LoVo (cell line): ENCODE measurements around the gene ZGRF1.
"Not testable (repeated sequence)": the region's sequence is repeated elsewhere in the genome, so short reads cannot be mapped to it uniquely, and the experiment has no call there.

Source experiments
- DNase-seq: peaks from one replicate; pipeline ENCODE4 v3.0.0-alpha.2; 2016; ENCODE audit warnings: low spot score

Gene ZGRF1

DNA sequence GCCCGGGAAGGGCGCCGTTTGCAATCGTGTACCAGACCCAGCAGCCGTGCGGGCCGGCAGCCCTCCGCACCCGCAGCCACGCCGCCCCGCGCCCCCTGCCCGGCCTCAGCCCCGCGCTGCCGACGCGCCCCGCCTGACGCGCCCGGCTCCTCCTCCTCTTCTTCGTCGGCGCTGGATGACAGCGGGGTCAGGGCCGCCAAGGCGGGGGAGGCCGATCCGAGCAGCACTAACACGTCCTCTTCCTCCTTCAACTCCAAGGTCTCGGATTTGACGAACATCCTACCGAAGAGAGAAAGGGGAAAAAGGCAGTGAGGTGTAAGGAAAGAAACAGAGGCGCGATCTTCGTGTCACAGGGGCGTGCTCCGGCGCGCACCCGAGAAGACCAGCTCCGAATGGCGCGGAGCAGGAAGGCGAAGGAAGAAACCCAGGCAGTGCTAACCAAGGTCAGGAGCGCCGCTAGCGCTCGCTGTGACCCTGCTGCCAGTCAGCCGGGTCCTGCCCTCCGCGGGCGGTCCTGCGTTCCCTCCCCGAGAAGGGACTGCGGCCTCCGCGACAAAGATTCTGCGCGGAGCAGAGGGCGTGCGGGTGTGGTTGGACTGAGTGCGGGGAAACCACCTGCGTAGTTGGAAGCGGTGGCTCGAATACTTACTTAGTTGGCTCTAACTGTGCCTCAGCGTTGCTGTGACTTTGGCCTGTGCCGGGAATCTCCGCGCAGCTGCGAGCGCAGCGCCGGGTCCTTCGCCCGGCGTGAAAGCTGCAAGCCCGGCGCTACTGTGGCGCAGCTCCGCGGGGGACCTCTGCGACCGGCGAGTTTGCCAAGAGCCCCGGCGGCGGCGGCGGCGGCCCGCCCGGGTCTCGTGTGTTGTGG lies 121.3 kb downstream of the ZGRF1 start:
- peak; percentile 34 for DNase-seq

DNA sequence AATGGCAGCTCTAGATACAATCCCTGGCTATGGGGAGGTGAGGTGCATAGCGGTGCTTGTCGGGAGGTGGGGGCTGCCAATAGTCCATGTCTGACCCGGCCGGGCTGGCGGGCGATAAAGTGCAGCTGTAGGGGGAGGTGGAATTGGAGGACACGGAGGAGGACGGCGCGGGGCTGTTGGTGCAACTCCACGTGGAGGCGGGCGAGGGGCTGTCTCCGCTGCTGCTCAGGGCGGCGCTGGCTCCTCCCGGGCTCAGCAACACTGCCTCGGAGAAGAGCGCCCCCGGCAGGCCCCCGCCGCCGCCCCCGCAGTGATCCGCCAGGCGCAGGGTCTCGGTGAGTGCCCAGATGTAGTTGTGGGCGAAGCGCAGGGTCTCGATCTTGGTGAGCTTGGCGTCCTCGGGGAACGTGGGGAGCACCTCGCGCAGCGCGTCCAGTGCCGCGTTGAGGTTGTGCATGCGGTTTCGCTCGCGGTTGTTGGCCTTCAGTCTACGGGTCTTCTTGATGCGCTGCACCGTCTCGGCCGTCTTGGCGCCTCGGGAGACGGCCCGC lies 122.0 kb downstream of the ZGRF1 start:
- DNase-seq, result no peak

DNA sequence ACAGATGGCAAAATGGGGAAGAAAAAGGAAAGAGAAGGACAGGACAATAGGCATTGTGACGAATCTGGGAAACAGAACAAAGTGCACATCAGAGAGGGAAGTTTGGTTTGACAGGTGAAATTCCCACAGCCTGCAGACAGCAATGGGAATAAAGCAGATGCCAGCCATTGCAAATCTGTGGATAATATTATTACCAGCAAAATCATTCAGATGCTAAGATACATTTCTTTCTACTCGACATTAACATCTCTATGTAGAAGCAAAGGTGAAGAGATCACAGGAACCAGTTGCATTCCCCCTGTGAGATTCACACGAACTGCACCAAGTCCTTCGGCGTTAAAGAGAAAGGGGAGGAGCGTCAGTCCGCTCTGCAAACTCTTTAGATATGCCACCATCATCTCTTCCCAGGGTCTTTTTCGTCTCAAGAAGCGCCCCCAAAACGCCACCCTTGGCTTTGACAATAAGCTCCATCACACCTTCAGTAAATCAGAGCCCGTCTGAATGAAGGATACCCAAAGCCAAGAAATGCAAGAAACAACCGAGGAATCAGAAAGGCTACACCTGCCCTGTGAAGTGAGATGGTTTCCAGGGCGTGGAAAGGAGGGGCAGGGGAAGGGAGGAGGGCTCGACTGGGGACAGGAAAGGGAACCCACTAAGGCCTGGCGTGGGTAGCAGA lies 122.6 kb downstream of the ZGRF1 start:
- DNase-seq, result no peak

DNA sequence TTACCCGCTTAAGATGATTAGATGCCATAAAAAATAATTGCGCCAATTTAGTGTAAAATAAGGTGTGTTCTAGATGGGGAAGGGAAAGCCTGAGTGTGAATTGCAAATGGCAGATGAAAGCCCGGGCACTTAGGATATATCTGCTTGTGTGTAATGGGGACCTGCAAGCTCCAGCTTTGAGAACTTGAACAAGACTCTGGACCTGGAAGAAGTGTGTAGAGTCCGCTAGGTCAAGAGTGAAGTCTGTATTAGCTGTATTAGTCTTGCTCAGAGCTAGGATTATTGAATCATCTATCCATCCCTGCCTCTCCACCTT lies 124.9 kb downstream of the ZGRF1 start:
- no peak for DNase-seq

DNA sequence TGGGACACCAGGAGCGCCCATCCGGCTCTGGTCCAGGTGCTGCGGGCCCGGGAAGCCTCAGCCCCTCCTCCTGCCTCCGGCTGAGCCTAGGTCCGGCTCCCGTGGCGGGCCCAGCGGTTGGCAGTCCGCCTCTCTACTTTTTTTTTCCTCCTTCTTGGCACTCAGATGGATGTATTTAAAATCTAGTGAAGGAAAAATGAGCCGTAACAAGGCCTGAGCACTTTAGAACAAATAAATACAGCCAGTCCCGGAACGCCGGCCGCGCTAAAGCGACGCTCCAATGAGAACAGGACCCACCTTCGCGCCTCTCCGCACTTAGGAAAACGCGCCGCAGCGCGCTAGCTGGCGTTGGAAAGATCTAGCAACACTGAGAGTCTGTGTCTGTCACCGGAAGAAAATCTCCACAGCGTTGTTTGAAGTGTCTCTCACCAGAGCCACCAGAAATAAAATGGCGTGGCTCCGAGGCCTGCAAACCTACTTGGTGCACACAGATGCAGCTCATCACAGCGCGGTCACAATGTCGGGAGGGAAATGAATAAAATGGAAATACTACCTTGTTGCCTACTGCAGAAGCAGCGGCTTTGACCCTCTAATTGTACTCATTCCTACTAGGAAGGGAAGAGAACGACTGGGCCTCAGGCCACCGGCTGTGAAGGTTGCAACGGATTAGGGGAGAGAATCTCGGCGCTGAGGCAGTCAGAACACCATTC lies 125.5 kb downstream of the ZGRF1 start:
- no peak for DNase-seq

DNA sequence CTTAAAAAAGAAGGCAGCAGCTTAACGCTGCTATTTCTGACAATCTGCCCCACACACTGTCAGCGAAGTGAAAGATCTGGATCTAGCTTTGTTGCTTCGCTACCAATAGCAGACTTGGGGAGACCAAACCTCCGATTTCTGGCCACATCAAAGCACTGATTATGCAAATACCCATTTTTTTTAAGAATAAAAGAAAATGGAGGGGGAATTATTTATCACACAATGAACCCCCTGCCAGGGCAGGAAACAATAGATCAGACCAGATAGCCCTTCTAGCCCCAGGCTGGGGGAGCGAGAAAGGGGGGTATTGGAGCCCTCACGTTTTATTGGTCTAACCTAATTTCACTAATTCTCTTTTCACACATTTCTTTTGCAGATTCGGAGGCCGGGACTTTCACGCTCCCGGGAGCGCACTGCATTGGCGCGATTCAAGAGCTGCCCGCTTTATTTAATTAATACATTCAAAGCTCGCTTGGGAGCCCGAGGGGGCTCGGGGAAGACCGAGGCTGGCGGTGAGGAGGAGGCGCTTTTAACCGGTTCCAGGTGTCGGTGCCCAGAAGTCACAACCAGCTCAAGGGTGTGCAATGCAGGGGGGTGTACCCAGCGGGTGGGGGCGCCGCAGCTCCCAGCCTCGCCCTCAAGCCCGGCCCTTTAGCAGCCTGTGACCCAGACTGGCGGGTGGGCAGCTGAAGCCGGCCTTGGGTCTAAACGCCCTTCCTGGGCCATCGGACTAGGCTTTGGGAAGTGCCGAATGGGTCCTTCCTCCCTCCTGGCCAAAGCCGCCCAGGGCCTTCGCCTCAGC lies 126.2 kb downstream of the ZGRF1 start:
- DNase-seq, result no peak

DNA sequence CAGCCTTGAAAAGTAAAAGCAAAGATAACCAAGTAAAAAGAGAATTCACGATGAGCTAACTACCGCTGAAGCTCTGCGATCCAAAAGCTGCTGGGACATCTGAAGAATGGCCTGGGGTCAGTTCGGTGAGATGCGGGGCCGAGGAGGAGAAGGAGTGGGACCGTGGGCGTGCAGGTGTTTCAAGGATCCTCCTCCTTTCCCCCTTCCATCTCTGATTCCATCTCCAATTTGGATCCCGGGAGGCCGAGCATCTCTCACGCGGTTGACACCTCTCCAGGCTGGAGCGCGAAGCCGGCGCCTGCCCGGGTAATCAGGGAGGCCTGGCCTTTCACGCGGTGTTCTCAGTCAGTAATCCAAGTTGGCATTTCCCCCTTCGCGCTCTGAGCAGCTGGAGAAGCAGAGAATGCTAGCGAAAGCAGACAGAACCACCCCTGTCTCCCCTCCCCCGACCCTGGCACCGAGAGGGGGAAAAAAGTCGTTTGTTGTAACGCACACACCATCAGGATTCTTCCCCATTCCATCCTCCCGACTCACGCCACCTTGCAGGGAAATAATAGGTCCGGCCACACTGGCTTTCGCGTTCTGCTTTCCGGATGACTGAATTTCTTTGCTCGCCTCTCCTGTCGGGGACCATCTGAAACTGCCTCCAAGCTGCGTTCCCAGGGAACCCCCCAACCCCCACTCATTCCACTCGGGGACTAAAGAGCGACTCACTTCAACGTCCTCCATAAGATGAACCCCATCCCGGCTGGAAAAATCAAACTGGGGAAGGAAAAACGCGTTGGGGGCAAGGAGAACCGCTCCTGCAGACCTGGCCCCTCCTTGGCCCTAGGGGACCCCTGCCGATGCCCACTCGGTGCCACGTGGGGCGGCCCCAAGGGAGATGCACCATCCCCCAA lies 127.2 kb downstream of the ZGRF1 start:
- no peak for DNase-seq

DNA sequence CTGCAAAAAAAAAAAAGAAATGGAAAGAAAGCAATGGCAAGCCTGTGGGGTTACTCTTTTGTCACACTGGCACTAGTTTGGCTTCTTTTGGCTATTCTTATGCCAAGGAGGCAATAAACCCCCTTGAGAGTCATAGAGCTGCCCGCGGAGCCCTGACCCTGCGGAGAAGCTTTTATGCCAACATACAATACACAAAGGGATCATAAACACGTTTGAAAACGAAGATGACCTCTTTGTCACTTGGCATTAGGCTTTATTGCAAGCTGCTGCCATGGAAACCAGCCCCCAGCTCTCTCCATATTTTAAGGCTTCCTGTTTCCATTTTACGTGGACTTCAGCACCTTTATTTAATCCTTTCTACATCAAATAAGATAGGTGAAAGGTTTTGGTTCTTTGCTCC lies 128.4 kb downstream of the ZGRF1 start:
- no peak for DNase-seq

DNA sequence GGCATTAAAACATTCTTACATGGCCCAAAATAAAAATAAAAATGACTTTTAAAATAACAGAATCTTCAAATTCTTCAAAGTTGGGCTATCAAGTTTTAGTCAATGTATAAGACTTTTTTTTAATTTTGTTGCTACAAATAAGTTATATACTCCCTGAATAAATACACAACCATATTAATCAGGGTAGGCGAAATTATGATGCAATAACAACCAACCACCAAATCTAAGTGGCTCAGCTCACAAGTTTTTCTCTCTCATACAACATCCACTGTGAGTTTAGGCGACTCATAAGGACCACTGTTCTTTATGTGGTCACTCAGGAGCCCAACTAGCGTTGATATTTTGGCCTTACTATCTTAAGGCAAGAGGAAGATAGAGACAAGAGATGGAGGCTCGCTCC lies 131.9 kb downstream of the ZGRF1 start:
- DNase-seq, result no peak

DNA sequence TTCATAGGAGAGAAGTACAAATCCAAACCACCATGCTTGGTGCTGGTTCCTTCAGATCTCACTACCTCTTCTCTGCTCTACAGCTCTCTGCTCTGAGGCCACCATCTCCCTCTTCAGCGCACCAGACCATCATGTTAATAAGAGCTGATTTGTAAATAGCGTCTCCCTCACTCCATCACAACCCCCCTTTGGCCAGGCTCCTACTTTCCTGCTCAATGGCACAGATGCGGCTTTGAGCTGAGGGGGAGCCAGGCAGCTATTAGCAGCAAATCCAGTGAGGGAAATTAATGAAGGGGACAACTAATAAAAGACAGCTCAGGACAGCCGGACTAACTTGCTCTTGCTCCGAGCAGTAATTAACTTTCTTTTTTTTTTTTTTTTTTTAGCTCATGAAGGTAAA lies 133.8 kb downstream of the ZGRF1 start:
- DNase-seq, result no peak

DNA sequence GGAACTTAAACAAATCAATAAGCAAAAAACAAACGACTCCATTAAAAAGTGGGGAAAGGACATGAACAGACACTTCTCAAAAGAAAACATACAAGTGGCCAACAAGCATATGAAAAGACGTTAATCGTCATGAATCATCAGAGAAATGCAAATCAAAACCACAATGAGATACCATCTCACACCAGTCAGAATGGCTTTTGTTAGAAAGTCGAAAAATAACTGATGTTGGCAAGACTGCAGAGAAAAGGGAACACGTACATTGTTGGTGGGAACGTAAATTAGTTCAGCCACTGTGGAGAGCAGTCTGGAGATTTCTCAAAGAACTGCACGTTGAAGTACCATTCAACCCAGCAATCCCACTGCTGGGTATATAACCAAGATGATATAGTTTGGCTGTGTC lies 144.4 kb downstream of the ZGRF1 start:
- no peak for DNase-seq

DNA sequence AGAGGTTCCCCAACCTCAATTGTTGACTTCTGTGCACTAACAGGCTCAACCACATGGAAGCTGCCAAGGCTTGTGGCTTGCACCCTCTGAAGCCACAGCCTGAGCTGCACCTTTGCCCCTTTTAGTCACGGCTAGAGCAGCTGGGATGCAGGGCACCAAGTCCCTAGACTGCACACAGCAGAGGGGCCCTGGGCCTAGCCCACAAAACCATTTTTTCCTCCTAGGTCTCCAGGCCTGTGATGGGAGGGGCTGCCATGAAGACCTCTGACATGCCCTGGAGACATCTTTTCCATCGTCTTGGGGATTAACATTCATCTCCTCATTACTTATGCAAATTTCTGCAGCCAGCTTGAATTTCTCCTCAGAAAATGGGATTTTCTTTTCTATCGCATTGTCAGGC lies 145.9 kb downstream of the ZGRF1 start:
- not testable (repeated sequence) for DNase-seq
